Nasal cavity respiratory epithelium epithelial cell of viscerocranial mucosa (primary cell): ENCODE measurements around the gene ABHD12B. TPM values are rescaled to one million over a fixed set of nuclear protein-coding genes. Genes with fewer than 3 reads are reported as not detected.

ENCODE experiments used
- total RNA-seq: library from RNA; depleted of rRNA; stranded (reverse); fragments of >200 nt; gene quantifications from 2 replicates; pipeline ENCODE4 v1.2.3, GENCODE V29; 2014

Gene ABHD12B, protein sequence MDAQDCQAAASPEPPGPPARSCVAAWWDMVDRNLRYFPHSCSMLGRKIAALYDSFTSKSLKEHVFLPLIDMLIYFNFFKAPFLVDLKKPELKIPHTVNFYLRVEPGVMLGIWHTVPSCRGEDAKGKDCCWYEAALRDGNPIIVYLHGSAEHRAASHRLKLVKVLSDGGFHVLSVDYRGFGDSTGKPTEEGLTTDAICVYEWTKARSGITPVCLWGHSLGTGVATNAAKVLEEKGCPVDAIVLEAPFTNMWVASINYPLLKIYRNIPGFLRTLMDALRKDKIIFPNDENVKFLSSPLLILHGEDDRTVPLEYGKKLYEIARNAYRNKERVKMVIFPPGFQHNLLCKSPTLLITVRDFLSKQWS
- total RNA-seq = under 0.01 TPM in 1 of 2 replicates, not detected in the other

DNA sequence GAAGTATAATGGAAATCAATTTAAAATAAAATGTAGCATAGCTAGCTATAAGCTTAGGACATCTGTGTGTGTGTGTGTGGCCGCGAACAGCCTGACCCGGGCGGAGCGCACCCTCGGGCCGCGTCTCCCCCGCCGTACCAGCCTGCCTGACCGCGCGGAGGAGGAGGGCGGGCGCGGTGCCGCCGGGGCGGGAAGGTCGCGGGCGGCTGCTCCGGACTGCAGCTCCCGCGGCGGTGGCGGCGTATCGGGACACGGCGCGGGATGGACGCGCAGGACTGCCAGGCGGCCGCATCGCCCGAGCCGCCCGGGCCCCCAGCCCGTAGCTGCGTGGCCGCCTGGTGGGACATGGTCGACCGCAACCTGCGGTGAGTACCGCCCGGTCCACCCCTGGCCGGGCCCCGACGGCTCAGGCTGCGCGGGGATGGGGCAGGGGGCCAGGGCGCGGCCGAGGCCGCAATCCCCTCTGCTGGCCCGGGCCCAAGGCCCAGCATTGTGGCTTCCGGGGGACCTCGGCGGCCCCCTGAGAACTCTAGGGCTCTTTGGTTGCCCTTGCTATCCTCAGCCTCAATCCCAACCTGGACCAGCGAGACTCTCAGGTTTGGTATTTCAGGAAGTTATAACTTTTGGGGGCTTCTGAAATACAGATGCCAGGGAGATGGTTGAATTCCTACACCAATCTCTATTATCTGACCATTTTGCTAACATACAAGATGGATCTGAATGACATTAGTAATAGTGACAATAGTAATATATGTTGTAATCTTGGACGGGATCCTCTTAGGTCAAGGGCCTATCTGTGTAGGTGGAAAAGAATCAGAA lies at the start of gene ABHD12B:
Gene ABHD12B (plus strand): TSS at position 140 of the 819 bp plus-strand sequence. CDS start 122 bp downstream, at position 262.

DNA sequence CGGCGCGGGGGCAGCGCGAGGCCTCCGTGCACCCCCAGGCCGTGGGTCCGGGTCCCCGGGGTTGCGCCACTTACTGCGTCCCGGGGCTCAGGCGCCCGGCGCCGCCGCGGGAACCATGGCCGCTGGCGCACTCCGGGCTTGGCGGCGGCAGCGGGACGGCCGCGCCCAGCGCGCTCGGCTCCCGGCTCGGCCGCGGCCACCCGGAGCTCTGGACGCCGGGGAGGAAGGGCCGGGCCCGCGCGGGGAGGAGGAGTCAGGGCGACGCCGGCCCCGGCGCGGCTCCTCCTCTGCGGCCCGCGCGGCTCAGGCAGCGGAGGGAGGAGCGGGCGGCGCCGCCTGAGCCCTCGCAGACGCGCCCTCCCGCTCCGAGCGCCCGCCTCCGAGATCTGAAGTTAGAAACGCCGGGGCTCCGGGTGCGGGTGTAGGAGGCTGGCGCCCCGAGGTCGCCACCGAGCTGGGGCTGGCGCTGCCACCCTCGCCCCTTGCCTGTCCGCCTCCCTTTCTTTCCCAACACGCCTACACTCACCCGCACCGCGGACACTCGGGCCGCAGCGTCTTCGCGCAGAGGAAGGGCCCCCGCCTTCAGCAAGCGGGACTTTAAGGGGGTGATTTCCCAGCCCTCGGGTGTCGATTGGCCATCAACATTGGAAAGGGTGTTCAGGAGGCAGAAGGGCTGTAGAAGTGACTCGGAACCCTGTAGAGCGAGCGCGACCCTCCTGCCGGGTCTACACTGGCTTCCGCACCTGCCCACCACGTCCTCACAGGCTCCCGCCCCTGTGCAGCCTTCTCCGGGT lies 40.7 kb upstream of the ABHD12B start, which contains the start of gene NIN:
Gene NIN (minus strand): TSS at position 231 of the 794 bp plus-strand sequence. CDS start 9,106 bp downstream, outside the sequence.

DNA sequence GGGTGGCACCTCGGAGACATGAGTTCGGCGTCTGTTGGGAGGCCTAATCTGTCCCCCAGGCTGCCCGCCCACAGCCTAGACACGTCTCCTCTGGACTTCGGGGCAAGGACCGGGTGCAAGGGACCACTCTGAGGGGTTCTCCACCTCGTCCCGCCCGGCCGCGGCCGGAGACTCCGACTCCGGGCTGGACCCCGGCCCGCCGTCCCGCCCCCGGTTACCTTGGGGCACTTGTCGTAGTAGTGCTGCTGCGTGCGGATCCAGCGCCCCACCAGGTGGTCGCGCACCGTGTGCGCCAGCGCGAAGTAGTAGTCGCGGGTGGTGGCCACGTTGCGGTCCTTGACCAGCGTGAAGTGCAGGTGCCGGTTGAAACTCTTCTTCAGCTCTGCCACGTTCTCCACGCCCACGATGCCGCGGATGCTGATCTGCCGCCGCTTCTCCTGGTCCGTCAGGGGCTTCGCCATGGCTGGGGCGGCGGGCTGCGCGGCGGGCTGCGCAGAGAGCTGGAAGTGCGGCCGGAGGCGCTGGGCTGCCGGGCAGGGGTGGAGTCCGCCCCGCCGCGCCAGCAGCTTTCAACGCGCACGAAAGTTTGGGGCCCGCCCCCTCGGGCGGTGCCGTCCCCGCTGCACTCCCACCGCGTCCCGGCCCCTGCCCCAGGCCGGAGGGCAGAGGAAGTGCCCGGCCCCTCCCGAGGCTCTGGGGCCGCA lies 72.2 kb downstream of the ABHD12B start, which contains the start of gene PYGL:
Gene PYGL (minus strand): TSS at position 541 of the 704 bp plus-strand sequence. CDS start 80 bp downstream, at position 461.

Other genes with a start within 250 kb of the ABHD12B start
- 35.9 and 41.1 TPM in 2 replicates for gene SAV1, start 203.7 kb upstream of the ABHD12B start, total RNA-seq
- 25.6 and 29.7 TPM in 2 replicates for gene NIN, start 40.9 kb upstream of the ABHD12B start, total RNA-seq
- gene PYGL, start 72.4 kb downstream of the ABHD12B start, total RNA-seq = 105 and 139 TPM in 2 replicates
- gene TRIM9, start 223.1 kb downstream of the ABHD12B start, total RNA-seq = under 0.01 and 0.64 TPM in 2 replicates